Purkinje cell (primary cell): ENCODE measurements around the gene MAP6. TPM values are rescaled to one million over a fixed set of nuclear protein-coding genes. Genes with fewer than 3 reads are reported as not detected.

Experiments used
- polyA plus RNA-seq: library from polyadenylated mRNA; unstranded; fragments of >200 nt; fragmentation: Nextera tagmentation; gene quantifications from 2 replicates; pipeline ENCODE4 v1.2.1, GENCODE V29; 2014

MAP6 gene
- polyA plus RNA-seq, result 115 and 139 TPM in 2 replicates

DNA sequence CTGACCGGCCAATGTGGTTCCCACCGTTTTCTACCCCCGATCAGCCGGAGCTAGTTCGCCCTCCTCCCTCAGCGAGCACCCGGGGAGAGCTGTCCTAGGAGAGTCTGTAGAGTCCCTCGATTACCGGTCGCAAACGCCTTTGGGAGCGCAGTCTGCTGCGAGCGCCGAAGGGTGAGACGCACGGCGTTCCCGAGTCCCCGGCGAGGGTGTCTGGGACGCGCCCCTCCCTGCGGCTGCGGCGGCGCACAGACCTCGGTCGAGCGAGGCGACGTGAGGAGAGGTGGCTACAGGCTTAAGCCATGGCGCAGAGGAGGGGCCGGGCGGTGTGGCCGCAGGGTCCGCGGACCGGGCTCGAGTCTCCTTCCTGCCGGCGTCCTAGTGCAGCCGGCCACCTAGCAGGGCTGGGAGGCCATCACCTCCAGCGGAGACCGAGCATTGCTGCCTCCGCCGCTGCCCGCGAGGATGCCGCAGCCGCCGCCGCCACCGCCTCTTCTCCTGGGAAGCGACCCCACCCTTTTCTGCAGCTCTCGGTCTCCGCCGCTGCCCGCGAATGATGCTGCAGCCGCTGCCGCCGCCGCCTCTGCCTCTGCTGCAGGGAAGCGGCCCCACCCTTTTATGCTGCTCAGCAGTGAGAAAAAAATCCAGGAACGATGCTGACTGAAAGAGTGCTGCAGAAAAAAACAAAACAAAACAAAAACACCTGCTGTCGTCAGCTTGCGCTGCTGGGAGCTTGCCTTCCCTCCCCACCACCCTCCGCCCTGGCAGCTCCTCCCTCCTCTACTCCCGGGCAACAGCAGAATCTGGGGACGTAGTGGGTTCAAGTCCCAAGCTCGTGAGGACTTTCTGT lies at the start of gene MAP6:
TSS of gene MAP6 (minus strand) at position 588 of the 847 bp plus-strand sequence. CDS start 669 bp downstream, outside the sequence.

GRCh38 chr11:75717608-75718418 lies 49.0 kb upstream of the MAP6 start, which contains the start of gene MOGAT2:
Gene MOGAT2 (plus strand): TSS chr11:75717838. CDS start chr11:75717889, 51 bp downstream.

DNA sequence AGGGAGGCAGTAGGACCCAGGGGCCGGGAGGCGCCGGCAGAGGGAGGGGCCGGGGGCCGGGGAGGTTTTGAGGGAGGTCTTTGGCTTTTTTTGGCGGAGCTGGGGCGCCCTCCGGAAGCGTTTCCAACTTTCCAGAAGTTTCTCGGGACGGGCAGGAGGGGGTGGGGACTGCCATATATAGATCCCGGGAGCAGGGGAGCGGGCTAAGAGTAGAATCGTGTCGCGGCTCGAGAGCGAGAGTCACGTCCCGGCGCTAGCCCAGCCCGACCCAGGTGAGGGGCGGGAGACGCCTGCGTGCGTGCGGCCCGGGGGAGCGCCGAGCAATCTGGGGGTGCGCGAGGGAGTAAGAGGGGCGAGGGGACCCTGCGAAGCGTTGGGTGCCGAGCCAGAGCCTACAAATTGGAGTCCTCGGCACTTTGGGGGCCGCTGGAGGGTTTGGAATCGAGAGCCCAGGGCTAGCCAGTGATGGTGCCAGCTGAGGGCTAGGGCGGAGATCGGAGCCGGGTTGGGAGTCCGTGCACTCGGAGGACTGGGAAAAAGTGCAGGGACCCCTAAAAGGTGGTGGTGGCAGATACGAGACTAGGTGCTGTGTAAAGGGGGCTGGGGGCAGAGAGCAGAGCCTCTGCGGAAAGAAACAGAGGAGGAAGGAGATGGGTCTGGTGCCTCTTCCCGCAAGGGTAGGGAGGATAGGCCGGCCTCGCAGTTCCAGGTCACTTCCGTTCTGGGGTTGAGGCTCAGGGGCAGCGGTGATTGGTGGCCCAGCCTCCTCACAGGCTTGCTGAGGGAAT lies 106.6 kb downstream of the MAP6 start, which contains the start of gene SERPINH1:
TSS of gene SERPINH1 (plus strand) at position 206 of the 788 bp plus-strand sequence. CDS start 4,097 bp downstream, outside the sequence.

Other genes starting within 250 kb of the MAP6 start
- 0.74 and 1.3 TPM in 2 replicates for gene KLHL35, start 235.8 kb downstream of the MAP6 start, polyA plus RNA-seq
- gene GDPD5, start 143.1 kb downstream of the MAP6 start, polyA plus RNA-seq, result 7.1 and 14.7 TPM in 2 replicates
- 4.5 and 8.1 TPM in 2 replicates for gene SERPINH1, start 106.8 kb downstream of the MAP6 start, polyA plus RNA-seq
- gene MOGAT2, start 48.8 kb upstream of the MAP6 start, polyA plus RNA-seq, result 0.94 TPM in 1 of 2 replicates, not detected in the other
- gene DGAT2, start 99.7 kb upstream of the MAP6 start, polyA plus RNA-seq, result 3.7 and 4.8 TPM in 2 replicates
- gene UVRAG, start 146.2 kb upstream of the MAP6 start, polyA plus RNA-seq, result 17.8 and 26.0 TPM in 2 replicates